ENCODE measurements around the gene MKNK2. TPM values are rescaled to one million over a fixed set of nuclear protein-coding genes. Genes with fewer than 3 reads are reported as not detected.

The MKNK2 gene
- total and polyA plus RNA-seq, 2 donors (not counting 3 experiments of a cell fraction or from before 2014, with no cell fraction given) = 65.1 to 86.1 TPM

GRCh38 chr19:2011169-2011568 is 39.9 kb downstream of the MKNK2 start:
- POLR2A ChIA-PET = no interaction called here
- Histone ChIP-seq H3K9me3 (replicated peaks; ENCODE audit: control insufficient read depth, insufficient read depth, low read length) (no peaks in the 10 kb centered on the region), H3K9ac (replicated peaks; ENCODE audit: extremely low read depth, insufficient read depth, low read length) (no peak overlapping the region), H3K4me1 (ENCODE audit: control insufficient read depth, extremely low read depth, insufficient read depth, low read length) (no peaks in the 10 kb centered on the region), H3K9me1 (replicated peaks; ENCODE audit: control insufficient read depth, extremely low read depth, insufficient read depth, low read length) (no peaks in the 10 kb centered on the region), H2AFZ (ENCODE audit: low read depth, low read length) (no peak overlapping the region), H3K27ac (ENCODE audit: insufficient read depth, low read depth, low read length) (no peak overlapping the region), H3K4me2 (ENCODE audit: insufficient read depth, low read length) (no peak overlapping the region), H4K20me1 (replicated peaks; ENCODE audit: control insufficient read depth, extremely low read depth, insufficient read depth, low read length) (no peaks in the 10 kb centered on the region), H3K79me2 (ENCODE audit: control insufficient read depth, insufficient read depth, low read length) (peaks cover 12% of the 10 kb centered on the region), H3K27me3 (ENCODE audit: control insufficient read depth in 2 of 2, insufficient read depth in 2 of 2, low read length in 2 of 2) (no peaks in the 10 kb centered on the region), H3K4me3 (replicated peaks in 1 of 3; ENCODE audit: insufficient read depth in 1 of 3, low read depth in 1 of 3, low read length in 3 of 3) (no peak overlapping the region), H3K36me3 (ENCODE audit: control insufficient read depth in 2 of 2, extremely low read depth in 1 of 2, insufficient read depth in 2 of 2, low read length in 2 of 2) (no peaks in the 10 kb centered on the region)
- no TSS peak for BruUV-seq (replicated peaks)
- DNase-seq (ENCODE audit: low read depth, low spot score) (no peak), FAIRE-seq (no peak)
- intact Hi-C loops (cut with micrococcal nuclease) = no loop called here
- CTCF ChIA-PET = no interaction called here
- TF ChIP-seq POLR2AphosphoS5 (IDR thresholded peaks at IDR 0.05; ENCODE audit: insufficient read depth, low read depth, low read length) = no peak
- TF ChIP-seq POLR2A (IDR thresholded peaks at IDR 0.05; ENCODE audit: low read depth, low read length) = no peak
- no peak for TF ChIP-seq GATA2 (IDR thresholded peaks at IDR 0.05; ENCODE audit: insufficient read depth, insufficient read length, low read depth, low read length)
- TF ChIP-seq MAX (IDR thresholded peaks at IDR 0.05; ENCODE audit: insufficient read depth, insufficient read length) = no peak
- no peak for TF ChIP-seq EZH2 (IDR thresholded peaks at IDR 0.05; ENCODE audit: borderline replicate concordance, low read depth, low read length, severe bottlenecking)
- no peak for TF ChIP-seq MYC (IDR thresholded peaks at IDR 0.05; ENCODE audit: low read depth, low read length)
- no peak for TF ChIP-seq FOS (IDR thresholded peaks at IDR 0.05; ENCODE audit: borderline replicate concordance, insufficient read depth, low read length)
- TF ChIP-seq CTCF (IDR thresholded peaks at IDR 0.05; ENCODE audit: extremely low read depth in 1 of 2, insufficient read depth in 1 of 2, low read depth in 1 of 2, low read length in 2 of 2) = no peak
- no peak for TF ChIP-seq JUN (IDR thresholded peaks at IDR 0.05; ENCODE audit: borderline replicate concordance, insufficient read depth, insufficient read length, low read depth)
- dilution Hi-C loops (cut with MboI; ENCODE audit: extremely low pct_ligation_motif_present, low sequenced_read_pairs) = no loop called here

Data from endothelial cell of umbilical vein (primary cell).